Muscle layer of duodenum (tissue), 2 donors: ENCODE measurements around the gene HOGA1.

Experiments
- H3K27ac ChIP-seq: one replicate; pipeline ENCODE4 v1.7.0; 2013; ENCODE audit warnings: mild to moderate bottlenecking, low read length
- H3K27me3 ChIP-seq: one replicate; pipeline ENCODE4 v1.7.0; 2013; ENCODE audit warnings: low read depth, mild to moderate bottlenecking, control low read depth, low read length
- H3K36me3 ChIP-seq, 2 donors: one replicate each; pipeline ENCODE4 v1.7.0; 2013; ENCODE audit warnings: low read length in 2 of 2, control low read depth in 1 of 2, mild to moderate bottlenecking in 1 of 2; ENCODE audit not compliant: insufficient read depth in 2 of 2, control insufficient read depth in 1 of 2
- H3K4me1 ChIP-seq, 2 donors: one replicate each; pipeline ENCODE4 v1.7.0; 2013; ENCODE audit warnings: low read length in 2 of 2, mild to moderate bottlenecking in 2 of 2, control low read depth in 1 of 2, moderate library complexity in 1 of 2; ENCODE audit not compliant: insufficient read depth in 2 of 2, control insufficient read depth in 1 of 2
- H3K4me3 ChIP-seq, 2 donors: one replicate each; pipeline ENCODE4 v1.7.0; 2013; ENCODE audit warnings: low read length in 2 of 2, low read depth in 1 of 2, mild to moderate bottlenecking in 1 of 2
- H3K9me3 ChIP-seq, 2 donors: one replicate each; pipeline ENCODE4 v1.7.0; 2013; ENCODE audit warnings: low read length in 2 of 2, control low read depth in 1 of 2, mild to moderate bottlenecking in 1 of 2; ENCODE audit not compliant: control insufficient read depth in 1 of 2
- donor health status: healthy.

The HOGA1 gene

GRCh38 chr10:97584060-97584797, at the start of gene HOGA1:
Gene HOGA1, plus strand, starts transcription at chr10:97584389. Its CDS starts 315 bp downstream, at chr10:97584704.
- H3K36me3 ChIP-seq, result no peaks in the 10 kb centered on the region
- H3K27me3 ChIP-seq, result no peaks in the 10 kb centered on the region
- H3K27ac ChIP-seq, result no peak within 1 kb of the TSS
- H3K9me3 ChIP-seq, result no peaks in the 10 kb centered on the region
- no peaks in the 10 kb centered on the region for H3K4me1 ChIP-seq
- no peak within 1 kb of the TSS for H3K4me3 ChIP-seq

DNA sequence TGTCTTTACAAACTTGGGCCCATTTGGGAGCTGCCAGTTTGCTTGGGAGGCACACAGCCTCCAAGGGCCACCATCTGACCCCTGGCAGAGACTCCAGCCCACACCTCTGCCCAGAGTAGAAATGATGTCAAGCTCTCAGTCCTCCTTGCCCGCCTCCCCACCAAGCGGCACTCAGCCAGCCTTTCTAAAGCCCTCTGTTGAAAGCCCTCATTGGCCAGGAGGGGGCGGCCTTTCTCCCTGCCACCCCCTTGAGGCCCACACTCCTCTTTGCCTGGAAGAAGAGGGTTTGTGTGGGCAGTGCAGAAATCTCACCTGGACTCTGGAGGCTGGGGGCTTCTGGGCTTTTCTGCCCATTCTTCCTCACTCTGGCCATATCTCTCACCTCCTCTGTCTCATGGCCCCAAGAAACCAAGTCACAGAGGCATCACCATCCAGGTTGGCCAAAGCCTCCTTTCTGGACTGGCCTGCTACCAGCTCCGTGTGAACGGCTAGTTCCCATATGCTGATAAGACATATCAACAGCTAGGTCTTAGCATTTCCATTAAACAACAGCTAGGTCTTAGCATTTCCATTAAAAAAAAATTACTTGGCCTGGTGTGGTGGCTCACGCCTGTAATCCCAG, 49.3 kb upstream of the HOGA1 start:
- Histone ChIP-seq H3K27ac (no peak overlapping the region), H3K27me3 (no peaks in the 10 kb centered on the region), H3K9me3 (no peaks in the 10 kb centered on the region), H3K4me1 (peaks cover 0 to 9% of the 10 kb centered on the region in 2 donors), H3K4me3 (no peak overlapping the region), H3K36me3 (no peaks in the 10 kb centered on the region)

DNA sequence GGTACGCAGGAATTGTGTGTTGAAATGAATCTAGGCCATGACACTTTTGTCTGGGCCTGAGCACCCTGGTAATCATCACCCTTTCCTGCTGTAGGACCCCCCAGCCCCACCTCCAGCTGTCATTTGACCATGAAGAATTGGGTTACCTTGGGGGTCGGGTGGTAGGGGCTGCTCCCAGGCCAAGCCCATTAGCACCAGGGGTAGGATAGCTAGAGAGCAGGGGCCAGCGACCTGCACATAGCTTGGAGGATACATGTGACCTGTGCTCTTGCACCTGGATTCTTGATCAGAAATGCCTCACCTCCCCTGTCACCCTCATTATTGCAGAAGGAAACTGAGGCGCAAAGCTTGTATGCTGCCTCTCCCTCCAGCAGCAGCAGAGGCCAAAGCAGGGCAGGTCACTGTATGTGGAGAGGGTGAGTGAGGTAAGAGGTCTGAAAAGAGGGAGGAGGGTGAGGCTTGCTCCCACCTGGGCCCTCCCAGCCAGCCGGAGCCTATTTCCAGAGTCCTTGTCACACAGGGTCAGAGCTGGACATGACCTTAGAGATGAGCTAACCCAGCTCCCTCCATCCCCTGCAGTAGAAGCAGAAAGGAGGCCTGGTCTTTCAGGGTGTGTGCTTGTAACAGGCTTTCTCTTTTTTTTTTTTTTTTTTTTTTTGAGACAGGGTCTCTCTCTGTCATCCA, 46.9 kb upstream of the HOGA1 start:
- no peak overlapping the region for H3K4me3 ChIP-seq
- H3K4me1 ChIP-seq, result peaks cover 2 to 16% of the 10 kb centered on the region in 2 donors
- H3K9me3 ChIP-seq, result no peaks in the 10 kb centered on the region
- no peaks in the 10 kb centered on the region for H3K27me3 ChIP-seq
- no peak overlapping the region for H3K27ac ChIP-seq
- H3K36me3 ChIP-seq, result no peaks in the 10 kb centered on the region

- peaks cover 0 to 4% of the 10 kb centered on the region in 2 donors for H3K36me3 ChIP-seq
- no peak overlapping the region for H3K4me3 ChIP-seq
- no peaks in the 10 kb centered on the region for H3K27me3 ChIP-seq
- H3K4me1 ChIP-seq, result peaks cover 11 to 22% of the 10 kb centered on the region in 2 donors
- no peak overlapping the region for H3K27ac ChIP-seq
- H3K9me3 ChIP-seq, result no peaks in the 10 kb centered on the region
These were observed 45.8 kb upstream of the HOGA1 start for GRCh38 chr10:97538411-97538810.

DNA sequence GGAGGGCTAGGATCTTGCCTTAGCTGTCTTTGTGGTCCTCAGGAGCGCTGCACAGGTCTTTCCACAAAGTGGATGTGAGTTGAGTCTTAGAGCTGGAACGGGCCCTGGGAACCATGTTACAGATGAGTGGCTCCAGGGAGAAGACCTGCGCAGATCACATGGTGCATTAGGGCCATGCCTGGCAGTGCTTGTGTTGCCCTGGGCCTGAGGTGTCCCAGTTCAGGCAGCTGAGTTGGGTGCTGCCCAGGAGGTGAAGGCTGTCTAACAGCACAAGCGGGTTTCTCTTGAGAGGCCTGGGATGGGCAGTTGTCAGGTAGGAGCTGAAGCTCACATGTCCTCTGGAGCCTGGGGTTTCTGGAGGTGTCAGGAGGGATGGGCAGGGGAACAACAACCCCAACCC, 45.4 kb upstream of the HOGA1 start:
- H3K9me3 ChIP-seq, result no peaks in the 10 kb centered on the region
- peaks cover 0 to 4% of the 10 kb centered on the region in 2 donors for H3K36me3 ChIP-seq
- H3K27ac ChIP-seq, result no peak overlapping the region
- no peak overlapping the region for H3K4me3 ChIP-seq
- peaks cover 14 to 26% of the 10 kb centered on the region in 2 donors for H3K4me1 ChIP-seq
- no peaks in the 10 kb centered on the region for H3K27me3 ChIP-seq

DNA sequence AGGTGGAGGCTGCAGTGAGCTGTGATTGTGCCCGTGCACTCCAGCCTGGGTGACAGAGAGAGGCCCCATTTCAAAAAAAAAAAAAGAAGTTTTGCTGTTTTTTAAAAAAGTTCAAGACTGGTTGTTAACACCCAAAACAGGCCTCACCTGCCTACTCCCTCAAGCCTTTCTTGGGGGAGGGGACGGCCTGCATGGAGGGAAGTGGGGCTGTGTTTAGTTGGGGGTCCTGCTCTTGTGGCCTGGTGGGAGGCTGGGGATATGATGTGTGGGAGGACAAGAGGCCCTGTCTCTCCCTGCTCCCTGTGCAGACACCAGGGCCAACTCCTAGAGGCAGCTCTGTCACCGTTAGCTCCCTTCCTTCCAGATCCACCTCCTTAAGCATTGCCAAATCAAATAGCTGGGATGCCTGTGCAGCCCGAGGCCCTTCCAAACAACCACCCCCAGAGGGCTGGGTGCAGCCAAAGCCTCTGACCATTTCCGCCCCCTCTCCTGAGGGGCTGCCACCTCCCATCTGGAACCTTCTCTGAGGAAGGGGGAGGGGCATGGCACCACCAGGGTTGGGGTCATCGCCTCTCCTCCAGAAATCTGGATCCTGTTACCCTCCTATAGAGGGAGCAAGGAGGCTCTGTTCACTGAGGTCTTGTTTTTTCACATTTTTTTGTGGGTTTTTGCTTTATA, 44.5 kb upstream of the HOGA1 start:
- H3K36me3 ChIP-seq, result peaks cover 0 to 4% of the 10 kb centered on the region in 2 donors
- no peaks in the 10 kb centered on the region for H3K9me3 ChIP-seq
- no peak overlapping the region for H3K4me3 ChIP-seq
- H3K27ac ChIP-seq, result no peak overlapping the region
- H3K27me3 ChIP-seq, result no peaks in the 10 kb centered on the region
- peaks cover 14 to 26% of the 10 kb centered on the region in 2 donors for H3K4me1 ChIP-seq

DNA sequence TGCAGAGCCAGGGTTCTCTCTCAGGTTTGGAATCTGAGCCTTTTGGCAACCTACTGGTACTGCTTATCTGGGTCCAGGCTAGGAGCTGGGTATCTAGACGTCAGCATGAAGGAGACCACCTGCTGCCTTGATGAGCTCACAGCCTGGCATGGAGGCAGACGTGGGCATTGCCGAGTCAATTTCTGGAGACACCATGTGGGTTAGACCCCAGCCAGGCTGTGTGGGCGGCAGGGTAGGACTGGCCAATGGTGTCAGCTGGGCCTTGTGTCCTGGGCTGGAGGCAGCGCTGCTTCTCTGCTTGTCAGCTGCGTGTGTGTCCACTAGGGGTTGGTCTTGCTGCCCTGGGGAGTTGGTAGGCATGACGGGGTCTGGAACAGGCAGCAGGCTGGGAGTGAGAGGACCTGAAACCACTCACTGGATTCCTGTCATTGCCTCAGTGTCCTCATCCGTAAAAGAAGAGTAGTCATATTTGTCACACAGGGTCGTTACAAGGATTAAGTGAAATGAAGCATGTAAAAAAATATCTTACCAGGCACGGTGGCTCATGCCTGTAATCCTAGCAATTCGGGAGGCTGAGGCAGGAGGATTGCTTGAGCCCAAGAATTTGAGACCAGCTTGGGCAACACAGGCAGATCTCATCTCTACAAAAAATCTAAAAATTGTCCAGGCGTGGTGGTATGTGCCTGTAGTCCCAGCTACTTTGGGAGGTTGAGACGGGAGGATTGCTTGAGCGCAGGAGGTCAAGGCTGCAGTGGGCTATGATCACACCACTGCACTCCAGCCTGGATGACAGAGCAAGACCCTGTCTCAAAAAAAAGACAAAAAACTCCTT, 43.3 kb upstream of the HOGA1 start:
- no peaks in the 10 kb centered on the region for H3K27me3 ChIP-seq
- H3K4me1 ChIP-seq, result peaks cover 14 to 26% of the 10 kb centered on the region in 2 donors
- H3K27ac ChIP-seq, result no peak overlapping the region

DNA sequence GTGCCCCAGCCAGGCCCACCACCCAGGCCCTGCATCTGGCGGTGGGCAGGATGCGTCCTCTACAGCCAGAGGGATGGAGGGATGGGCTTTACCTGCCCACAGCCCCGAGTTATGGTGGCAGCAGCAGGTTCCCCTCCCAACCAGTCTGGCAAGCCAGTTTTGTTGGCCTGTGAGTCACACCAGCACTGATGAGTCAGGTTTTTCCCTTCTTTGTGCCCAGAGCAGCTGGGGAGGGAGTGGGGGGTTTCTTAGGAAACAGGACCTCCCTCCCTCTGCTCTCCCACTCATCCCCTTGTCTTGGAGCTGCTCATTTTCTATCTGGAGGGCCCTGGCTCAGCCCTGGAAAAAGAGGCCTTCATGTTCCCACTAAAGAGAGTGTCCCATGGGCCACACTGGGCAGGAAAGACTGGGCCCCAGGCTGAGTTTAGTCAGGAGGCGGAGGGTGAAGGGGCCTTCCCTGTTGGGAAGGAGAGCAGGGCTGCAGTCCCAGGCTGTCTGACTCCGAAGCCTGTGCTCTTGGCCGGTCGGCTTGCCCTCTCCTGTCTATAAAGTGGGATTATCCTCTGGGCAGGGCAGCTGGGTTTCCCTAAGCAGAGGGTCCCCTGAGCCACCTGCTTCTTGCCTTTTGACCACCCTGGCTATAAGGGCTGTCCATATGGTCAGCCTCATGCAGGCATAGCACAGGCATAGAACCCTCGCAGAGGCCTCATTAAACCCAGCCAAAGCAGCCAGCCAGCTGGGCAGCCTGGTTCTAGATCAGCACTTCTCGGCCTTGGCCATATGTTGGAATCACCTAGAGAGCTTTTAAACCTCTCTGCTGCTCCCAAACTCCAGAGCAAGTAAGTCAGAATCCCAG, 41.8 kb upstream of the HOGA1 start:
- no peaks in the 10 kb centered on the region for H3K9me3 ChIP-seq
- peaks cover 0 to 4% of the 10 kb centered on the region in 2 donors for H3K36me3 ChIP-seq
- peak overlapping the region; percentile 88 for H3K27ac ChIP-seq
- H3K27me3 ChIP-seq, result no peaks in the 10 kb centered on the region
- H3K4me3 ChIP-seq, result peak overlapping the region in 1 of 2 donors; percentile 31
- peaks cover 14 to 26% of the 10 kb centered on the region in 2 donors for H3K4me1 ChIP-seq

More for the DNA sequence above, 43.3 kb upstream of the HOGA1 start:
- no peaks in the 10 kb centered on the region for H3K9me3 ChIP-seq
- H3K4me3 ChIP-seq, result no peak overlapping the region
- peaks cover 0 to 4% of the 10 kb centered on the region in 2 donors for H3K36me3 ChIP-seq

DNA sequence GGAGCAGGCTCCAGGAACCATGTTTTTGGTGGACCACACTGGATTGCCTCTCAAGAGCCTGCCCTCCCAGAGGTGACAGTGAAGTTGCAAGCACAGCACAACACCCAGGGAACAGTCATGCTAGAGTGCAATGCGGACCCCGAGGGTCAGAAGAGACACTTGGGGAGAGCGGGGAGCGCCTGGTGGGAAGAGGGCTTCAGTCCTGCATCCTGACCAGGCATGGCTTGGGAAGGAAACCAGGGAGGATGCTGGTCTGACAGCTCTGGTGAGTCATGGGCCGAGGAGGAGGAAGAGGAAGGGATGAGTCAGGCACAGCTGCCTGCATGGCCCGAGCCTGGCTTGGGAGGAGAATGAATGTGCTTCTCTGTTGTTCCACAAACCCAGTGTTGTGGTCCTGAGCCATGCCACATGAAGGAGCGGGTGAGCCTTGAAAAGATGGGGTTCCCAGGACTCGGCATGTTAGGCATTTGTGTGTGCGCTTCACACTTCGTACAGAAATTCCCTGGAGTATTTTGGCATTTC, 41.1 kb upstream of the HOGA1 start:
- Histone ChIP-seq H3K4me1 (peaks cover 14 to 26% of the 10 kb centered on the region in 2 donors), H3K9me3 (no peaks in the 10 kb centered on the region), H3K36me3 (peaks cover 0 to 4% of the 10 kb centered on the region in 2 donors), H3K27ac (peak overlapping the region; percentile 88), H3K4me3 (no peak overlapping the region), H3K27me3 (no peaks in the 10 kb centered on the region)
